K562 treated with DMSO at 1 percent for 48 hours (cell line): ENCODE measurements around the gene NUP35. TPM values are rescaled to one million over a fixed set of nuclear protein-coding genes. Genes with fewer than 3 reads are reported as not detected.

Experiments used
- total RNA-seq: library from RNA; unstranded; fragments of 300-600 nt; gene quantifications from 2 replicates; pipeline ENCODE4 v1.2.3, GENCODE V29; 2022; ENCODE audit warnings: low replicate concordance; ENCODE audit errors: extremely low read depth

NUP35 gene
- not detected in 2 replicates for total RNA-seq

GRCh38 chr2:183124222-183124956, at the start of gene NUP35:
Gene NUP35, plus strand, starts transcription at chr2:183124443. Its CDS starts 15 bp downstream, at chr2:183124458.

DNA sequence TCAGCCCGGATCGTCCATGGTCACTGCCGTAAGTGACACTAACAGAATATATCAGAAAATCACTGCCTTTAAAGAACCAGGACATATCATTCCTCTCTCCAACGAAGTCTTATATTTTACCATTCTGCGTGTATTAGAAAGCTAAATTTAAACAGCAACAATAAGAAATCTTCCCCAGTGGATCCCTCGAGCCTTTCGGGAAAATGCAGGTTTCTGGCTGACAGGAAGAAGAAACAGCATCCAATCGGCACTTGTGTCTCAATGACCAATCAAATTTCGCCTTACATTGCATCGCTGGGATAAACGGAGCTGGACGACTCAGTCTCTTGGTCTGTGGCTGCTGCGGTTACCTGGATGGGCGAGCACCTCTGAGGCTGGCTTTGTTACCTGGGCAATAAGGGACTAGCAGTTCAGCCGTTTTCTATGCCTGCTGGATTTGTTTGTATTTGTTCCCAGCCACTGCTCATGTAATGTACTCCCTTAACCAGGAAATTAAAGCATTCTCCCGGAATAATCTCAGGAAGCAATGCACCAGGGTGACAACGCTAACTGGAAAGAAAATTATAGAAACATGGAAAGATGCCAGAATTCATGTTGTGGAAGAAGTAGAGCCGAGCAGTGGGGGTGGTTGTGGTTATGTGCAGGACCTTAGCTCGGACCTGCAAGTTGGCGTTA, 45.6 kb upstream of the NUP35 start, which contains the start of gene DUSP19:
Gene DUSP19 (plus strand): TSS at position 284 of the 675 bp plus-strand sequence. CDS start 187 bp downstream, at position 471.

Other genes starting within 250 kb of the NUP35 start
- 244 TPM in 1 of 2 replicates, not detected in the other for gene NCKAP1, start 86.0 kb upstream of the NUP35 start, total RNA-seq
- not detected in 2 replicates for gene DUSP19, start 45.7 kb upstream of the NUP35 start, total RNA-seq